ENCODE results near the gene TSG101. TPM values are rescaled to one million over a fixed set of nuclear protein-coding genes. Genes with fewer than 3 reads are reported as not detected.

The TSG101 gene
- total RNA-seq, 2 donors from 2014 or later = 48.3 to 59.0 TPM

DNA sequence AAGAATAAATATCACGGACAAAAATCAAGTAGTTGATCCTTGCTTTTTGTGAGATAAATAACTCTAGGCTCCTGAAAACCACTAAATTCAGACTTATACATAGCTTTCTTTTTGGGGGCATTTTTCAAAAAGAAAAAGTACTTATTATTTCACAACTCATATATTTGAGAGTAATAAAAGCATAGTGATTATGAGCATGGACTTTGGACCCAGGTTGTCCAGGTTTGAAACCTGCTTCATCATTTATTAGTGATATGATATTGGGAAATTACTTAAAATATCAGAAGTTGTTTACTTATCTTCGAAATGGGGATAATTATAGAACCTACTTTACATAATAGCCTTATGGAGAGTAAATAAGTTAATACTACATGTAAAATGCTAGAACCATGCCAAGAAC lies 88.1 kb downstream of the TSG101 start:
- Mint-ChIP-seq H3K27me3 (ENCODE audit: low read depth) (no peaks in the 10 kb centered on the region), H3K9me3 (peaks cover 3 to 7% of the 10 kb centered on the region in 2 donors), H3K27ac (no peak overlapping the region), H3K4me1 (ENCODE audit: low read depth) (peaks cover under 1% of the 10 kb centered on the region), H3K4me3 (no peak overlapping the region), H3K36me3 (ENCODE audit: insufficient read depth in 2 of 2) (peaks cover 0 to 5% of the 10 kb centered on the region in 2 donors)
- ATAC-seq (replicated peaks in 1 of 2) (no peak), DNase-seq (no peak)

Other genes starting within 250 kb of the TSG101 start
- gene HPS5, start 204.8 kb downstream of the TSG101 start, total RNA-seq = 10 to 100 TPM; 18.7 to 22.2 TPM
- gene GTF2H1, start 204.4 kb downstream of the TSG101 start, total RNA-seq = 10 to 100 TPM; 43.5 to 47.4 TPM
- 100 to 1,000 TPM; 629 to 665 TPM for gene LDHA, start 132.4 kb downstream of the TSG101 start, total RNA-seq
- not detected for gene LDHC, start 114.6 kb downstream of the TSG101 start, total RNA-seq
- gene LDHAL6A, start 71.1 kb downstream of the TSG101 start, total RNA-seq = not detected
- 10 to 100 TPM; 17.5 to 24.3 TPM for gene UEVLD, start 61.8 kb upstream of the TSG101 start, total RNA-seq
- gene MISFA, start 72.8 kb upstream of the TSG101 start, total RNA-seq = 1 to 10 TPM; 1.0 to 3.1 TPM
- gene SPTY2D1, start 107.4 kb upstream of the TSG101 start, total RNA-seq = 10 to 100 TPM; 23.1 to 25.3 TPM
- 1 to 10 TPM; 1.0 to 1.8 TPM for gene TMEM86A, start 171.8 kb upstream of the TSG101 start, total RNA-seq
- under 1 TPM; 0.34 to 0.39 TPM for gene IGSF22, start 199.2 kb upstream of the TSG101 start, total RNA-seq

Data from activated T-cell treated with anti-CD3 and anti-CD28 coated beads, Interleukin-2, amount 50 U/mL, for 72 hours (primary cell).